ENCODE measurements around the gene CTNNA2. TPM values are rescaled to one million over a fixed set of nuclear protein-coding genes. Genes with fewer than 3 reads are reported as not detected.

The CTNNA2 gene
- total RNA-seq, 6 experiments from 2014 or later, result 0.44 TPM; not detected in 5

- H3K4me3 ChIP-seq, result no peak overlapping the region
- TF ChIP-seq POLR2A (IDR thresholded peaks at IDR 0.05) (no peak), CTCF (IDR thresholded peaks at IDR 0.05) (no peak)
- H3K9me3 ChIP-seq, result no peaks in the 10 kb centered on the region
- ATAC-seq (no peak), DNase-seq (no peak)
- H3K27me3 ChIP-seq, result no peaks in the 10 kb centered on the region
- intact Hi-C loops (cut with DNase I), result no loop called here
- H3K4me1 ChIP-seq, result no peaks in the 10 kb centered on the region
- H3K27ac ChIP-seq, result no peak overlapping the region
- H3K36me3 ChIP-seq, result no peaks in the 10 kb centered on the region
Measured at GRCh38 chr2:80062298-80062697, 549.4 kb downstream of the CTNNA2 start.

GRCh38 chr2:80068038-80068731, 555.3 kb downstream of the CTNNA2 start:
- Histone ChIP-seq H3K4me1 (no peaks in the 10 kb centered on the region), H3K36me3 (no peaks in the 10 kb centered on the region), H3K9me3 (no peaks in the 10 kb centered on the region), H3K4me3 (no peak overlapping the region), H3K27ac (no peak overlapping the region), H3K27me3 (no peaks in the 10 kb centered on the region)
- no peak for ATAC-seq
- DNase-seq, result no peak
- intact Hi-C loops (cut with DNase I), result no loop called here
- TF ChIP-seq POLR2A (IDR thresholded peaks at IDR 0.05) (no peak), CTCF (IDR thresholded peaks at IDR 0.05) (no peak)
- WGBS (ENCODE audit: insufficient coverage, low coverage, low lambda C conversion rate, missing lambda C conversion rate), result 56% methylated on average over 4 of the region's 4 CpGs

- DNase-seq (no peak), ATAC-seq (no peak)
- no peaks in the 10 kb centered on the region for H3K36me3 ChIP-seq
- no peak overlapping the region for H3K4me3 ChIP-seq
- intact Hi-C loops (cut with DNase I), result no loop called here
- no peaks in the 10 kb centered on the region for H3K27me3 ChIP-seq
- H3K4me1 ChIP-seq, result no peaks in the 10 kb centered on the region
- H3K9me3 ChIP-seq, result no peaks in the 10 kb centered on the region
- TF ChIP-seq CTCF (IDR thresholded peaks at IDR 0.05), result no peak
- TF ChIP-seq POLR2A (IDR thresholded peaks at IDR 0.05), result no peak
- WGBS (ENCODE audit: insufficient coverage, low coverage, low lambda C conversion rate, missing lambda C conversion rate), result 58% methylated on average over 4 of the region's 4 CpGs
- no peak overlapping the region for H3K27ac ChIP-seq
Measured at GRCh38 chr2:80070587-80070986, 557.7 kb downstream of the CTNNA2 start.

GRCh38 chr2:80071941-80072340, 559.1 kb downstream of the CTNNA2 start:
- H3K4me3 ChIP-seq, result no peak overlapping the region
- H3K4me1 ChIP-seq, result no peaks in the 10 kb centered on the region
- H3K9me3 ChIP-seq, result no peaks in the 10 kb centered on the region
- intact Hi-C loops (cut with DNase I), result no loop called here
- ATAC-seq (no peak), DNase-seq (no peak)
- WGBS (ENCODE audit: insufficient coverage, low coverage, low lambda C conversion rate, missing lambda C conversion rate), result 66% methylated on average over 2 of the region's 2 CpGs
- H3K27me3 ChIP-seq, result no peaks in the 10 kb centered on the region
- TF ChIP-seq CTCF (IDR thresholded peaks at IDR 0.05) (no peak), POLR2A (IDR thresholded peaks at IDR 0.05) (no peak)
- no peaks in the 10 kb centered on the region for H3K36me3 ChIP-seq
- H3K27ac ChIP-seq, result no peak overlapping the region

GRCh38 chr2:80073134-80073561, 560.3 kb downstream of the CTNNA2 start:
- DNase-seq (no peak), ATAC-seq (peak; percentile 84 to 88 (median 86))
- intact Hi-C loops (cut with DNase I), result no loop called here
- Histone ChIP-seq H3K4me1 (no peaks in the 10 kb centered on the region), H3K27ac (no peak overlapping the region), H3K9me3 (no peaks in the 10 kb centered on the region), H3K4me3 (no peak overlapping the region), H3K36me3 (no peaks in the 10 kb centered on the region), H3K27me3 (no peaks in the 10 kb centered on the region)
- 0% methylated on average over 2 of the region's 2 CpGs for WGBS (ENCODE audit: insufficient coverage, low coverage, low lambda C conversion rate, missing lambda C conversion rate)
- TF ChIP-seq CTCF (IDR thresholded peaks at IDR 0.05) (peak; percentile 38 to 74 (median 72)), POLR2A (IDR thresholded peaks at IDR 0.05) (no peak)

All from right lobe of liver (tissue), 6 donors.